ENCODE measurements around the gene ZBTB25.
A peak's percentile ranks its signal among the peaks of the same experiment; 100 is the strongest.

ZBTB25 gene

DNA sequence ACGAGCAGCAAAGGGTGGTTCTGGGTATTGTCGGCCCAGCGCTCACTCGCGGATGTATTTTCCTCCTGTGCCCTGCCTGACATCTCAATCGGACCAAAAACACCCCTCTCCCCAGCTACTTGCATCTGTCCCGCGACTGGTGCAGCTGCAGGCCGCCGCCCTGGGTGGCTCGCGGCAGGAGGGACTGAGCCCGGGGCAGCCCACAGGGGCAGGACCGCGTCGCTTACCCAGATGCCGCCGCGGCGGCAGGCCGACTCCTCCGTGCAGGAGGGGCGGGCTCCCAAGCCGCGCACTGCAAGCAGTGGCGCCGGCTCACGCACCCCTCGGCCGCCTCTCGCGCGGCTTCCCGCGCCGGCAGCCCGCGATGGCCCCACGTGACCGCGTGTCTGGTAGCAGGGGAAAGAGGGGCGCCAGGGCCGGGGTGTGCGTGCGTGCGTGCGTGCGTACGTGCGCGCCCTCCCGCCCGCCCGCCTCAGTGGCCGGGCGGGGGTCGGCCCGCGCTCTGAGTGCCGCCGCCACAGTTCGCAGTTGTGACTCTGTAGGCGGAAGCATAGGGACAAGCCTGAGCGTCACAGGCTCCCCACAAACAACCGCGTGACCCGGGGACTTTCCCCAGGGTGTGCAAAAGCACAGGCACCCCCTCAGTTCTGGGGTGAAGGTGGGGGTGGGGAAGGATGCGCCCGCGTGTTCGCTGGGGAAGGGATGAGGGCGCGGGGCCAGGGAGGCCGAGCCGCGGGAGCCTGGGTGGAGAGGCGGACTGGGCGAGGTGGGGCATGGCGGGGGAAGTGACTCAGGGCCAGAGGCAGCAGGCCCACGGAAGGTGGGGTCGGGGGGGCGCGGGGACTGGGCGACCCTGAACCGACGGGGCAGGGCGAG lies at the start of gene ZBTB25:
Gene ZBTB25, minus strand, starts transcription at position 405 of the 876 bp plus-strand sequence. CDS start 13,305 bp downstream, outside the sequence.
- H3K4me3 Mint-ChIP-seq: peak within 1 kb of the TSS; percentile 98
- peaks cover 68% of the 10 kb centered on the region for H3K4me1 Mint-ChIP-seq (ENCODE audit: low read depth)
- H3K9me3 Mint-ChIP-seq: no peaks in the 10 kb centered on the region
- DNase-seq: peak; percentile 94
- no peaks in the 10 kb centered on the region for H3K27me3 Mint-ChIP-seq
- H3K36me3 Mint-ChIP-seq (ENCODE audit: low read depth): peaks cover 61% of the 10 kb centered on the region
- H3K27ac Mint-ChIP-seq: peak within 1 kb of the TSS; percentile 100

- Mint-ChIP-seq H3K4me3 (no peak overlapping the region), H3K4me1 (ENCODE audit: low read depth) (peaks cover 13% of the 10 kb centered on the region), H3K27me3 (peaks cover 20% of the 10 kb centered on the region), H3K36me3 (ENCODE audit: low read depth) (no peaks in the 10 kb centered on the region), H3K27ac (no peak overlapping the region), H3K9me3 (no peaks in the 10 kb centered on the region)
- DNase-seq: no peak
Observed at GRCh38 chr14:64550621-64551333, 47.1 kb upstream of the ZBTB25 start.

DNA sequence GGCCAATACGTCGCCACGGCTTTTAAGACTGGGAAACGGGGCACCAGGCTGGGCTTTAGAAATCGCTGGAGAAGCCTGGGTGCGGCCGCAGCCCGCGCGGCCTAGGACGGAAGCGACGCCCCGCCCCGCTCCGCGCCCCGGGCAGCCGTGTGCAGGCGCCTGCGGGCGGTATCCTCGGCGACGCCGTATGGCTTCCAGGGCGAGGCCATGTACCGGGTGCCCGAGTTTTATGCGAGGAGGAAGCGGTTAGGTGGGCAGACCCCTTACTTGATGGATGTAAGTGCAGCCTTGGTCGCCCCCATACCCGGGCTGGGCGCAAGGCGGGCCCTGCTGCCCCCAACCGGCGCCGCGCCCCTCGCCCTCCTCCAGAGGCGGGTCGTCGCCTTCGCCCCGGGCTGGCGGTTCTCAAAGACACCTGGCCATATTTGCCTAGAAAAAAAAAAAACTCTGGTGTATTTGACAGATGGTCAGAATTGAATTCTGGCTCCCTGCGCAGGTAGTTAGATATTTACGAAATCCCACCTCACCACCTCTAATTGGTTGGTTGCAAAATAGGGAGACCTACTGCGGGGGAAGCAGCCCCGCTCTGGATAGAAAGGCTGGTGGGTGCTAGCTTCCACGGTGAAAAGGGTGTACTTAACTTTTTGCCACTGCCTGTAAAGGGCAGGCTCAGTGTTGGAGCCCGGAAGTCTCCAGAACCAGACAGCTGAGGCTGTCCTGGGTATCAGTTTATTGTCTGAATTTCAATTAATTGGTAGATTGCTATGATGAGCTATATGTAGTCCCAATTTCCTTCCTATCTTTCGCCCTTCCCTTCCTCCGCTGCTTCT lies 46.4 kb upstream of the ZBTB25 start, which contains the start of gene PPP1R36:
Gene PPP1R36, plus strand, starts transcription at position 171 of the 830 bp plus-strand sequence. Its CDS starts 37 bp downstream, at position 208.
- Mint-ChIP-seq H3K4me3 (peak within 1 kb of the TSS; percentile 31), H3K4me1 (ENCODE audit: low read depth) (peaks cover 13% of the 10 kb centered on the region), H3K36me3 (ENCODE audit: low read depth) (no peaks in the 10 kb centered on the region), H3K27ac (no peak within 1 kb of the TSS), H3K9me3 (no peaks in the 10 kb centered on the region), H3K27me3 (peaks cover 20% of the 10 kb centered on the region)
- peak; percentile 70 for DNase-seq

GRCh38 chr14:64549016-64549415 lies 45.4 kb upstream of the ZBTB25 start:
- Mint-ChIP-seq H3K4me1 (ENCODE audit: low read depth) (peaks cover 13% of the 10 kb centered on the region), H3K9me3 (no peaks in the 10 kb centered on the region), H3K36me3 (ENCODE audit: low read depth) (no peaks in the 10 kb centered on the region), H3K4me3 (no peak overlapping the region), H3K27me3 (peaks cover 20% of the 10 kb centered on the region), H3K27ac (no peak overlapping the region)
- no peak for DNase-seq

DNA sequence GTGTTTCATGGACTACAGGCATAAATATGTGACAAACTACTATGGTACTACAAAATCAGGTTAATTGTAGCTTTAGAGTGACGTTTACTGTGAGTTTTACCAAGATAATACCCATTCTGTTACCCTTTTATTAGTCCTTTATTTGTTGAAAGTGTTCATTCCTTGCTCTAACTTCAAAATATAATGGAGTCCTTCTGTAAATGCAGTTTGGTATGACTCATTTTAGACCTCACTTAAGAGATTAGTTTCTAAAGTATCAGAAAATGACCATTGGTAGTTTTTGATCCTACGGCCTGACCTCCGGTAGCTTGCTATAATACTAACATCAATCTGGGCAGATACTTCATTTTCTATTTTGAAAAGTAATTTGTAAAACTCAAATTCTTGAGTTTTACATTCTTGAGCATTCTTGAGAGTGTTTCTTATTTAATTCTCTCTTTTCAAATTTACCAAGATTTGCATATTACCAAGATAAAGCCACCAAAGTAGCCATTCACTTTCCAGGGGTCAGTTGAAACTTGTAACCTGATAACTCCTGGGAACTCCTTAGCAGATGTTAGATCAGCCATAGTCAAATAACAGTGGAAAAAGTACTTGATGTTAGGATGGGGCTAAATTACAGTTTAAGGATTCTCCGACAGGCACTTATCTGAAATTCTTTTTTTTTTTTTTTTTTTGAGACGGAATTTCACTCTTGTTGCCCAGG lies 41.1 kb upstream of the ZBTB25 start:
- H3K27me3 Mint-ChIP-seq: peaks cover 37% of the 10 kb centered on the region
- no peak overlapping the region for H3K4me3 Mint-ChIP-seq
- no peak overlapping the region for H3K27ac Mint-ChIP-seq
- DNase-seq: no peak
- peaks cover 8% of the 10 kb centered on the region for H3K9me3 Mint-ChIP-seq
- H3K36me3 Mint-ChIP-seq (ENCODE audit: low read depth): peaks cover 8% of the 10 kb centered on the region
- peaks cover 35% of the 10 kb centered on the region for H3K4me1 Mint-ChIP-seq (ENCODE audit: low read depth)

DNA sequence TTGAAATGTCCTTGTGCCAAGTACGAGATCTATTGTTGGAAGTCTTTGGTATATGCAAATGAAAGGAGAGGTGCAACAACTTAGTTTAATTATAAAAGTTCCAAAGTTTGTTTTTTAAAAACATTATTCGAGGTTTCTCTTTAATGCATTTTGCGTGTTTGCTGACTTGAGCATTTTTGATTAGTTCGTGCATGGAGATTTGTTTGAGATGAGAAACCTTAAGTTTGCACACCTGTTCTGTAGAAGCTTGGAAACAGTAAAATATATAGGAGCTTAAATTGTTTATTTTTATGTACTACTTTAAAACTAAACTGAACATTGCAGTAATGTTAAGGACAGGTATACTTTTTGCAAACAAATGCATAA lies 39.2 kb upstream of the ZBTB25 start:
- H3K4me1 Mint-ChIP-seq (ENCODE audit: low read depth): peaks cover 35% of the 10 kb centered on the region
- no peak for DNase-seq
- H3K4me3 Mint-ChIP-seq: peak overlapping the region; percentile 86
- H3K27ac Mint-ChIP-seq: no peak overlapping the region
- peaks cover 8% of the 10 kb centered on the region for H3K9me3 Mint-ChIP-seq
- H3K36me3 Mint-ChIP-seq (ENCODE audit: low read depth): peaks cover 8% of the 10 kb centered on the region
- H3K27me3 Mint-ChIP-seq: peaks cover 37% of the 10 kb centered on the region

GRCh38 chr14:64541972-64542835 lies 38.6 kb upstream of the ZBTB25 start:
- DNase-seq: peak; percentile 43

GRCh38 chr14:64541261-64541971 lies 37.8 kb upstream of the ZBTB25 start:
- no peak for DNase-seq
- Mint-ChIP-seq H3K4me3 (peak overlapping the region; percentile 86), H3K4me1 (ENCODE audit: low read depth) (peaks cover 35% of the 10 kb centered on the region), H3K27me3 (peaks cover 37% of the 10 kb centered on the region), H3K36me3 (ENCODE audit: low read depth) (peaks cover 8% of the 10 kb centered on the region), H3K27ac (peak overlapping the region; percentile 90), H3K9me3 (peaks cover 8% of the 10 kb centered on the region)

More at GRCh38 chr14:64541972-64542835, 38.6 kb upstream of the ZBTB25 start:
- Mint-ChIP-seq H3K9me3 (peaks cover 8% of the 10 kb centered on the region), H3K4me1 (ENCODE audit: low read depth) (peaks cover 35% of the 10 kb centered on the region), H3K27me3 (peaks cover 37% of the 10 kb centered on the region), H3K4me3 (peak overlapping the region; percentile 86), H3K36me3 (ENCODE audit: low read depth) (peaks cover 8% of the 10 kb centered on the region), H3K27ac (peak overlapping the region; percentile 33)

GRCh38 chr14:64540208-64541202 lies 36.9 kb upstream of the ZBTB25 start, which contains the start of gene HSPA2:
TSS of gene HSPA2 (plus strand) at chr14:64540741. CDS start at chr14:64540850, 109 bp downstream.
- Mint-ChIP-seq H3K36me3 (ENCODE audit: low read depth) (peaks cover 8% of the 10 kb centered on the region), H3K4me3 (peak within 1 kb of the TSS; percentile 86), H3K27me3 (peaks cover 37% of the 10 kb centered on the region), H3K27ac (peak within 1 kb of the TSS; percentile 90), H3K9me3 (peaks cover 8% of the 10 kb centered on the region), H3K4me1 (ENCODE audit: low read depth) (peaks cover 36% of the 10 kb centered on the region)
- peak; percentile 97 for DNase-seq

DNA sequence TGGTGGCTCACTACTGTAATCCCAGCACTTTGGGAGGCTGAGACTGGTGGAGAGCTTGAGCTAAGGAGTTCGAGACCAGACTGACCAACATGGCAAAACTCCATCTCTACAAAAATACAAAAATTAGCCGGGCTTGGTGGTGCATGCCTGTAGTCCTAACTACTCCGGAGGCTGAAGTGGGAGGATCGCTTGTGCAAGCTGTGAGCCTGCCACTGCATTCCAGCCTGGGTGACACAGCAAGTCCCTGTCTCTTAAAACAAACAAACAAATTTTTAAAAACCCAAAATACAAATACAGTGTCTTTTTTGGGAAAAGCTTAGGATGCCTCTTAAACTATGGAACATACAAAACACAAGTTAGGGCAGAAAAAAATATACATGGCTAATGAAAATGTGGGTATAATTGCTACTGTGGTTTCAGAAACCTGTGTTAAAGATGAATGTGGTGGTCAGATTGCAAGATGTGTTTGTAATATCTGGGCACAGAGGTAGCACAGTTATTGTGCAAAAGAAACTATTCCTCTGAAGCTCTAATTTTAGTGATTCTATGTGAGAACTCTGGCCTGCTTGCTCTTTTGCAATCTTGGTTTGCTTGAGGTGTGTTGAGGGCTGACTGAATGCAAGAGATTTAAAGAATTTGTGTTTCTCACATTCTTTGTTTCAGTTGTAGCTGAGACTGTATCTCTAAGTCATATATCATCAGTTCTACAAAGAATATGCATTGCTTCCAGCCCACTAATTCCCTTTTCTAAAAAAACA lies 33.0 kb upstream of the ZBTB25 start:
- H3K4me1 Mint-ChIP-seq (ENCODE audit: low read depth): peaks cover 29% of the 10 kb centered on the region
- no peak for DNase-seq
- H3K36me3 Mint-ChIP-seq (ENCODE audit: low read depth): peaks cover 8% of the 10 kb centered on the region
- H3K27me3 Mint-ChIP-seq: peaks cover 20% of the 10 kb centered on the region
- no peak overlapping the region for H3K27ac Mint-ChIP-seq
- no peak overlapping the region for H3K4me3 Mint-ChIP-seq
- peaks cover 8% of the 10 kb centered on the region for H3K9me3 Mint-ChIP-seq

GRCh38 chr14:64531567-64531966 lies 27.9 kb upstream of the ZBTB25 start:
- Mint-ChIP-seq H3K4me1 (ENCODE audit: low read depth) (peaks cover 17% of the 10 kb centered on the region), H3K27ac (no peak overlapping the region), H3K27me3 (no peaks in the 10 kb centered on the region), H3K4me3 (no peak overlapping the region), H3K9me3 (no peaks in the 10 kb centered on the region), H3K36me3 (ENCODE audit: low read depth) (peaks cover 11% of the 10 kb centered on the region)
- DNase-seq: no peak
